OCI-LY1 (cell line): ENCODE measurements around the gene ZMIZ1.

Experiments used
- H2AFZ ChIP-seq: fragments of 200-600 bp; sonication (generic), shearing (Covaris generic); 2 replicates; pipeline ENCODE4 v1.6.0; 2014; ENCODE audit warnings: antibody characterized with exemption, mild to moderate bottlenecking, low read length
- H3F3A ChIP-seq: fragments of 200-600 bp; sonication (generic), shearing (Covaris generic); 2 replicates; pipeline ENCODE4 v1.6.0; 2014; ENCODE audit warnings: mild to moderate bottlenecking, antibody characterized with exemption, low read length, moderate library complexity; ENCODE audit not compliant: insufficient read depth
- H3K27ac ChIP-seq: fragments of 200-600 bp; sonication (generic); 2 replicates; pipeline ENCODE4 v1.5.1; 2014; ENCODE audit warnings: low read length, mixed run types, mild to moderate bottlenecking, low read depth; ENCODE audit not compliant: poor library complexity, severe bottlenecking
- H3K27me3 ChIP-seq: fragments of 200-600 bp; sonication (generic); 2 replicates; pipeline ENCODE4 v1.6.0; 2014; ENCODE audit warnings: antibody characterized with exemption, mild to moderate bottlenecking, low read length, moderate library complexity; ENCODE audit not compliant: insufficient read depth
- H3K36me3 ChIP-seq: fragments of 200-600 bp; sonication (generic); 2 replicates; pipeline ENCODE4 v1.6.1; 2014; ENCODE audit warnings: mild to moderate bottlenecking, antibody characterized with exemption, low read length, moderate library complexity, mixed read lengths; ENCODE audit not compliant: insufficient read depth
- H3K4me1 ChIP-seq: fragments of 200-600 bp; sonication (generic); 2 replicates; pipeline ENCODE4 v1.5.1; 2014; ENCODE audit warnings: mild to moderate bottlenecking, low read length, moderate library complexity; ENCODE audit not compliant: insufficient read depth, severe bottlenecking
- H3K4me2 ChIP-seq: fragments of 200-600 bp; sonication (generic), shearing (Covaris generic); 2 replicates; pipeline ENCODE4 v1.6.1; 2014; ENCODE audit warnings: low read length
- H3K4me3 ChIP-seq: fragments of 200-600 bp; sonication (generic); 2 replicates; pipeline ENCODE4 v1.5.1; 2014; ENCODE audit warnings: low read length, low read depth, mild to moderate bottlenecking, mixed read lengths; ENCODE audit not compliant: poor library complexity, severe bottlenecking
- H3K79me2 ChIP-seq: fragments of 200-600 bp; shearing (Covaris generic); 2 replicates; pipeline ENCODE4 v1.6.1; 2016; ENCODE audit warnings: mixed run types, low read length, mixed read lengths; ENCODE audit not compliant: insufficient read depth
- H3K9ac ChIP-seq: fragments of 200-600 bp; sonication (generic), shearing (Covaris generic); 2 replicates; pipeline ENCODE4 v1.6.1; 2014; ENCODE audit warnings: mild to moderate bottlenecking, low read length, mixed read lengths
- H3K9me2 ChIP-seq: fragments of 200-600 bp; sonication (generic), shearing (Covaris generic); 2 replicates; pipeline ENCODE4 v1.6.1; 2014; ENCODE audit warnings: low read depth, mild to moderate bottlenecking, low read length, mixed read lengths
- H3K9me3 ChIP-seq: fragments of 200-600 bp; shearing (Covaris generic); 2 replicates; pipeline ENCODE4 v1.6.1; 2014; ENCODE audit warnings: low read length, mixed read lengths
- H4K20me1 ChIP-seq: fragments of 200-600 bp; sonication (generic), shearing (Covaris generic); 2 replicates; pipeline ENCODE4 v1.6.0; 2016; ENCODE audit warnings: mild to moderate bottlenecking, low read length; ENCODE audit not compliant: insufficient read depth
- EZH2 ChIP-seq: fragments of 200-600 bp; sonication (generic), shearing (Covaris generic); IDR thresholded peaks from 2 replicates; pipeline ENCODE4 v1.8.0; 2017; ENCODE audit warnings: borderline replicate concordance, mixed run types, mild to moderate bottlenecking, antibody characterized with exemption, low read length, moderate library complexity, mixed read lengths
- TF ChIP-seq, protein P1 (sequence below): fragments of 200-600 bp; sonication (generic), shearing (Covaris generic); IDR thresholded peaks from 2 replicates; pipeline ENCODE4 v1.5.1; 2017; ENCODE audit warnings: mild to moderate bottlenecking, antibody characterized with exemption, low read length, moderate library complexity, mixed read lengths

ZMIZ1 gene

DNA sequence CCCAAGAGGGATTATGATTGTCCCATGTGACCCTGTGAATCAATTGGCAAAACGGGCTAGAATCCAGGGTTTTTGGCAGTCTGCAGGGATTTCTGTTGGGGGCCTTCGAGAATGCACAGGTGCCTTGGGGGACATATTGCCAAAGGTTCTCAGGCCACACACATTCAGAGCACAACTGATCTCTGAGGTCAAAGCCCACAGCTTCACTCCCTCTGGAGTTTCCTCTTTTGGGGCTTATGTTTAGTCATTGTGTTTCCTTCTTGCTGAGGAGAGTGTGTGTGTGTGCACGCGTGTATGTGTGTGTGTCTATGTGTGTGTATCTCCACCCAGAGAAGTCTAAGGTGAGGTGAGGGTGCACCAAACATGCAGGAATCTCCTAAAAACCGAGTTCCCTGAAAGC, 287.3 kb downstream of the ZMIZ1 start:
- peaks cover 63% of the 10 kb centered on the region for H3K36me3 ChIP-seq
- no peak overlapping the region for H3K9ac ChIP-seq
- TF ChIP-seq EZH2, result no peak
- TF ChIP-seq, protein P1, sequence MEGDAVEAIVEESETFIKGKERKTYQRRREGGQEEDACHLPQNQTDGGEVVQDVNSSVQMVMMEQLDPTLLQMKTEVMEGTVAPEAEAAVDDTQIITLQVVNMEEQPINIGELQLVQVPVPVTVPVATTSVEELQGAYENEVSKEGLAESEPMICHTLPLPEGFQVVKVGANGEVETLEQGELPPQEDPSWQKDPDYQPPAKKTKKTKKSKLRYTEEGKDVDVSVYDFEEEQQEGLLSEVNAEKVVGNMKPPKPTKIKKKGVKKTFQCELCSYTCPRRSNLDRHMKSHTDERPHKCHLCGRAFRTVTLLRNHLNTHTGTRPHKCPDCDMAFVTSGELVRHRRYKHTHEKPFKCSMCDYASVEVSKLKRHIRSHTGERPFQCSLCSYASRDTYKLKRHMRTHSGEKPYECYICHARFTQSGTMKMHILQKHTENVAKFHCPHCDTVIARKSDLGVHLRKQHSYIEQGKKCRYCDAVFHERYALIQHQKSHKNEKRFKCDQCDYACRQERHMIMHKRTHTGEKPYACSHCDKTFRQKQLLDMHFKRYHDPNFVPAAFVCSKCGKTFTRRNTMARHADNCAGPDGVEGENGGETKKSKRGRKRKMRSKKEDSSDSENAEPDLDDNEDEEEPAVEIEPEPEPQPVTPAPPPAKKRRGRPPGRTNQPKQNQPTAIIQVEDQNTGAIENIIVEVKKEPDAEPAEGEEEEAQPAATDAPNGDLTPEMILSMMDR, result no peak
- H3K79me2 ChIP-seq, result no peaks in the 10 kb centered on the region
- H3K4me3 ChIP-seq, result no peak overlapping the region
- H3K9me3 ChIP-seq, result no peaks in the 10 kb centered on the region
- H3K27me3 ChIP-seq, result no peaks in the 10 kb centered on the region
- H3F3A ChIP-seq, result no peaks in the 10 kb centered on the region
- no peaks in the 10 kb centered on the region for H3K9me2 ChIP-seq
- H4K20me1 ChIP-seq, result no peaks in the 10 kb centered on the region
- no peak overlapping the region for H2AFZ ChIP-seq
- no peak overlapping the region for H3K4me2 ChIP-seq
- no peak overlapping the region for H3K27ac ChIP-seq
- H3K4me1 ChIP-seq, result no peaks in the 10 kb centered on the region

DNA sequence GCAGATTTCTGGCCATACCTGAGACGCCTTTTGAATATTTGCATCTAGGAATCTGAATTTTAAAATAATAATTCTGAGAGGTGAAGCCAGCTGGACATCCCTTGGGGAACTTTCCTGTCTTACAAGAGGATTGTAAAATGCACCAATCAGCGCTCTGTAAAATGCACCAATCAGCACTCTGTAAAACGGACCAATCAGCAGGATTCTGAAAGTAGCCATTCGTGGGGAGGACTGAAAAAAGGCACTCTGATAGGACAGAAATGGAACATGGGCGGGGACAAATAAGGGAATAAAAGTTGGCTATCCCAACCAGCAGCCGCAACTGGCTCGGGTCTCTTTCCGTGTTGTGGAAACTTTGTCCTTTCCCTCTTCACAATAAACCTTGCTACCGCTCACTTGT, 288.4 kb downstream of the ZMIZ1 start:
- peaks cover 53% of the 10 kb centered on the region for H3K36me3 ChIP-seq

DNA sequence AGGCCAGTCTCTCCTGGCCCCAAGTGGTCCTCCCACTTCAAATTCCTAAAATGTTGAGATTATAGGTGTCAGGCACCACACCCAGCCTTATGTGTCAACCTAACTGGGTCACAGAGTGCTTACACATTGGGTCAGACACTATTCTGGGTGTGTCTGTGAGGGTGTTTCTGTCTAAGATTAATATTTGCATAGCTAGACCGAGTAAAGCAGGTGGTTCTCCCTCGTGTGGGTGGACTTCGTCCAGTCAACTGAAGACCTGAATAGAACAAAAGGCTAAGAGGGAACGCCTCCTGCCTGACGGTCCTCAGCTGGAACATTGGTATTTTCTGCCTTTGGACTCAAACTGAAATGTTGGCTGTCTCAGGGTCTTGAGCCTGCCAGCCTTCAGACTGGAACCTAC, 290.0 kb downstream of the ZMIZ1 start:
- H3K27ac ChIP-seq, result no peak overlapping the region
- H2AFZ ChIP-seq, result no peak overlapping the region
- H3K9me2 ChIP-seq, result no peaks in the 10 kb centered on the region
- no peaks in the 10 kb centered on the region for H3K79me2 ChIP-seq
- H3K9ac ChIP-seq, result no peak overlapping the region
- H3K4me3 ChIP-seq, result no peak overlapping the region
- no peak overlapping the region for H3K4me2 ChIP-seq
- no peaks in the 10 kb centered on the region for H3K4me1 ChIP-seq
- no peaks in the 10 kb centered on the region for H3F3A ChIP-seq
- no peak for TF ChIP-seq EZH2
- TF ChIP-seq, protein P1, result no peak
- H3K27me3 ChIP-seq, result no peaks in the 10 kb centered on the region
- no peaks in the 10 kb centered on the region for H4K20me1 ChIP-seq
- H3K36me3 ChIP-seq, result peaks cover 37% of the 10 kb centered on the region
- no peaks in the 10 kb centered on the region for H3K9me3 ChIP-seq

More for the DNA sequence above, 288.4 kb downstream of the ZMIZ1 start:
- Histone ChIP-seq H3K4me1 (no peaks in the 10 kb centered on the region), H3K27ac (no peak overlapping the region), H4K20me1 (no peaks in the 10 kb centered on the region), H2AFZ (no peak overlapping the region), H3K9me3 (no peaks in the 10 kb centered on the region), H3K9ac (no peak overlapping the region), H3K27me3 (no peaks in the 10 kb centered on the region), H3K9me2 (no peaks in the 10 kb centered on the region), H3F3A (no peaks in the 10 kb centered on the region), H3K4me2 (no peak overlapping the region), H3K79me2 (no peaks in the 10 kb centered on the region), H3K4me3 (no peak overlapping the region)
- TF ChIP-seq, protein P1, result no peak
- no peak for TF ChIP-seq EZH2
